ENCODE results near the gene TBC1D16.
"Not testable (repeated sequence)": the region's sequence is repeated elsewhere in the genome, so short reads cannot be mapped to it uniquely, and the experiment has no call there.

TBC1D16 gene

GRCh38 chr17:80050706-80051105 lies 15.0 kb upstream of the TBC1D16 start:
- TF ChIP-seq ZFX (IDR thresholded peaks at IDR 0.05) = no peak
- TF ChIP-seq, protein P1, sequence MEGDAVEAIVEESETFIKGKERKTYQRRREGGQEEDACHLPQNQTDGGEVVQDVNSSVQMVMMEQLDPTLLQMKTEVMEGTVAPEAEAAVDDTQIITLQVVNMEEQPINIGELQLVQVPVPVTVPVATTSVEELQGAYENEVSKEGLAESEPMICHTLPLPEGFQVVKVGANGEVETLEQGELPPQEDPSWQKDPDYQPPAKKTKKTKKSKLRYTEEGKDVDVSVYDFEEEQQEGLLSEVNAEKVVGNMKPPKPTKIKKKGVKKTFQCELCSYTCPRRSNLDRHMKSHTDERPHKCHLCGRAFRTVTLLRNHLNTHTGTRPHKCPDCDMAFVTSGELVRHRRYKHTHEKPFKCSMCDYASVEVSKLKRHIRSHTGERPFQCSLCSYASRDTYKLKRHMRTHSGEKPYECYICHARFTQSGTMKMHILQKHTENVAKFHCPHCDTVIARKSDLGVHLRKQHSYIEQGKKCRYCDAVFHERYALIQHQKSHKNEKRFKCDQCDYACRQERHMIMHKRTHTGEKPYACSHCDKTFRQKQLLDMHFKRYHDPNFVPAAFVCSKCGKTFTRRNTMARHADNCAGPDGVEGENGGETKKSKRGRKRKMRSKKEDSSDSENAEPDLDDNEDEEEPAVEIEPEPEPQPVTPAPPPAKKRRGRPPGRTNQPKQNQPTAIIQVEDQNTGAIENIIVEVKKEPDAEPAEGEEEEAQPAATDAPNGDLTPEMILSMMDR (conservative IDR thresholded peaks at IDR 0.05) = no peak
- no peak overlapping the region for H3K27ac ChIP-seq

GRCh38 chr17:80049986-80050385 lies 14.3 kb upstream of the TBC1D16 start:
- TF ChIP-seq ZFX (IDR thresholded peaks at IDR 0.05) = no peak
- TF ChIP-seq, protein P1 (conservative IDR thresholded peaks at IDR 0.05) = no peak
- no peak overlapping the region for H3K27ac ChIP-seq

DNA sequence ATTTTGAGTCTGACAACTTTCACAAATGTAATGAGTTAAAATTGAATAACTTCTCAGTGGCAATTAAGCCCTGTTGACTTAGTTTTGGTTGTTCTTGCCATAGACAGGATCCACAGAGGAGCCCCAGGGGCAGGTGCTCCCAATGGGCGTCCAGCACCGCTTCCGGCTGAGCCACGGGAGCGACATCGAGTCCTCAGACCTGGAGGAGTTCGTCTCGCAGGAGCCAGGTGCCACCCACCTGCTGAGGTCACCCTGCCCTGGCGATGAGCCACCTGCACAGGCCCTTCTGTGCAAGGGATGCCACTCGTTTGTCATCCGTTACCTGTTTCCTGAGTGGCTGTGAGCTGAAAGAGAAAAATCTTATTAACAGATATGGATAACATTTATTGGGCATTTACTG lies 11.5 kb upstream of the TBC1D16 start:
- no peak overlapping the region for H3K27ac ChIP-seq
- TF ChIP-seq, protein P1 (conservative IDR thresholded peaks at IDR 0.05) = no peak
- TF ChIP-seq ZFX (IDR thresholded peaks at IDR 0.05) = no peak

- not testable (repeated sequence) for H3K27ac ChIP-seq
These were observed 11.0 kb upstream of the TBC1D16 start for GRCh38 chr17:80046709-80047108.

DNA sequence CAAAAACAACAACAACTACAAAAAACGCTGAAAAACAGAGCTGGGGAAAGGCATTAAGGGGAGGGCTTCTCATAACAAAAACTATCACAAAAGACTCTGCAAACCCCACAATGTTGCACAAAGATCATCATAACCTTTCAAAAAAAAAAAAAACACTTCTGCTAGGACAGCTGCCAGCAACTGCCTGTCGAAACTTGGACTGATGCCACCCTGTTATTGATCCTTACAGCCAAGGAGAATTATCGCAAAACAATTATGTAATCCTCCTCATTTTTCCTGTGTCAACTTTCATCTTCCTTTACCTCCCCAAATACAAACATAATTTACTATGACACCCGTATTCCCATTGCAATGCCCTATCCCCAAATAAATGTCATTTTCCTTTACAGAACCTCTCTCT lies 10.0 kb upstream of the TBC1D16 start:
- no peak overlapping the region for H3K27ac ChIP-seq
- TF ChIP-seq, protein P1 (conservative IDR thresholded peaks at IDR 0.05) = no peak
- TF ChIP-seq ZFX (IDR thresholded peaks at IDR 0.05) = no peak

DNA sequence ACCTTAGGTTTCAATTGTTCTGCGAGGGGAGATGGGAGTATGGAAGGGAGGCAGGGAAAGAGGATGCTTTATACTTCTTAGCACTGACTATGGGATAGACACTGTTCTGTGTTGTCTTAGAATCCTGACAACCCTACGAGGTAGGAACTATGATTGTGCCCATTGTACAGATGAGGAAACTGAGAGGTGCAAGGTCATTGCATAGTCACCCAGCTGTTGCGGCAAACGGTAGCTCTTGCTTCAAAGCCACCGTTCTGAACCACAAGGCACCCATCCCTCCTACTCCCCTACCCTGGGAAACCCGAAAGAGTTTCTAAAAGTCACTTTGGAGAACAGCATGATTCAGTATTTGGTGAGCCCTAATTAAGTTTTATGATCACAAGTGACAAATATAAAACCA lies 8.3 kb upstream of the TBC1D16 start:
- TF ChIP-seq, protein P1 (conservative IDR thresholded peaks at IDR 0.05) = no peak
- no peak for TF ChIP-seq ZFX (IDR thresholded peaks at IDR 0.05)
- H3K27ac ChIP-seq = no peak overlapping the region

GRCh38 chr17:80036715-80037477 lies 1.2 kb upstream of the TBC1D16 start:
- peak; percentile 44; the same call in 1 of the 2 replicates for TF ChIP-seq ZFX (IDR thresholded peaks at IDR 0.05)
- TF ChIP-seq, protein P1 (conservative IDR thresholded peaks at IDR 0.05) = no peak
- peak overlapping the region; percentile 89 for H3K27ac ChIP-seq

All from C4-2B (cell line).